Measurements from ENCODE around the gene RAB5IF. TPM values are rescaled to one million over a fixed set of nuclear protein-coding genes. Genes with fewer than 3 reads are reported as not detected.

The RAB5IF gene
- total and polyA plus RNA-seq, 2 of the 8 experiments (the other 6 are each of a cell fraction or from before 2014, with no cell fraction given): 95.5 to 148 TPM

- Histone ChIP-seq H2AFZ (ENCODE audit: low read length) (no peak overlapping the region), H2BK5ac (ENCODE audit: low read depth, low read length) (0 out of 2 replicates have a peak overlapping the region, but pooled peaks have one; percentile 66), H3K4me2 (ENCODE audit: insufficient read depth in 1 of 2, low read depth in 2 of 2, low read length in 2 of 2) (no peak overlapping the region), H2AK5ac (ENCODE audit: low read depth, low read length) (no peak overlapping the region), H2BK15ac (ENCODE audit: low read length) (no peak overlapping the region), H3K4me3 (ENCODE audit: extremely low read depth in 1 of 4, insufficient read depth in 2 of 4, low read depth in 3 of 4, low read length in 4 of 4) (no peak overlapping the region), H3K18ac (ENCODE audit: extremely low read depth, low read length) (no peak overlapping the region), H3K36me3 (ENCODE audit: control insufficient read depth in 2 of 4, insufficient read depth in 4 of 4, low read length in 3 of 4) (no peaks in the 10 kb centered on the region), H4K5ac (ENCODE audit: insufficient read length, low read depth, low read length) (no peak overlapping the region), H3K23ac (ENCODE audit: insufficient read length) (no peak overlapping the region), H3K23me2 (ENCODE audit: low read depth, low read length) (no peaks in the 10 kb centered on the region), H4K20me1 (replicated peaks in 1 of 2; ENCODE audit: control insufficient read depth in 1 of 2, insufficient read depth in 2 of 2, low read length in 2 of 2) (no peaks in the 10 kb centered on the region), H3K27me3 (replicated peaks in 1 of 4; ENCODE audit: control insufficient read depth in 3 of 4, extremely low read depth in 1 of 4, insufficient read depth in 3 of 4, low read length in 3 of 4) (no peaks in the 10 kb centered on the region), H3K4ac (replicated peaks; ENCODE audit: insufficient read length, low read depth, low read length) (no peak overlapping the region), H3K4me1 (replicated peaks in 1 of 4; ENCODE audit: control insufficient read depth in 3 of 4, insufficient read depth in 4 of 4, low read length in 3 of 4) (no peaks in the 10 kb centered on the region; a peak in 2 of 7 replicates), H4K8ac (ENCODE audit: extremely low read depth, insufficient read depth, low read length) (peak overlapping the region; percentile 45), H3K9ac (replicated peaks in 1 of 4; ENCODE audit: extremely low read depth in 1 of 4, low read depth in 3 of 4, low read length in 3 of 4) (no peak overlapping the region), H3K9me3 (ENCODE audit: insufficient read depth in 2 of 2, low read depth in 1 of 2, low read length in 1 of 2) (no peaks in the 10 kb centered on the region), H3K56ac (replicated peaks; ENCODE audit: insufficient read length, low read depth, low read length) (no peak overlapping the region), H3K14ac (ENCODE audit: insufficient read length) (no peak overlapping the region), H3K79me1 (ENCODE audit: low read depth, low read length) (no peaks in the 10 kb centered on the region), H4K91ac (replicated peaks; ENCODE audit: insufficient read length, low read length) (peak overlapping the region; percentile 20), H3K79me2 (ENCODE audit: control insufficient read depth in 1 of 2, insufficient read depth in 2 of 2, low read length in 2 of 2) (no peaks in the 10 kb centered on the region), H2BK20ac (ENCODE audit: low read length) (no peak overlapping the region), H2BK120ac (replicated peaks; ENCODE audit: low read depth, low read length) (no peak overlapping the region), H3K27ac (ENCODE audit: low read depth, low read length) (no peak overlapping the region), H2BK12ac (ENCODE audit: low read depth, low read length) (no peak overlapping the region)
- TF ChIP-seq ATF2 (IDR thresholded peaks at IDR 0.05; ENCODE audit: low read length) (no peak), CTCF (IDR thresholded peaks at IDR 0.05; ENCODE audit: control extremely low read depth in 1 of 3, insufficient read depth in 1 of 3, low read depth in 1 of 3, low read length in 3 of 3) (peak; percentile 49 to 68 (median 57)), RAD21 (IDR thresholded peaks at IDR 0.05 in 1 of 2, conservative IDR thresholded peaks at IDR 0.05 in 1 of 2; ENCODE audit: low read depth in 2 of 2, low read length in 2 of 2) (peak; percentile 50 to 67), TBP (IDR thresholded peaks at IDR 0.05; ENCODE audit: low read depth, low read length) (peak; percentile 27; the same call in 1 of the 2 replicates), ASH2L (IDR thresholded peaks at IDR 0.05; ENCODE audit: low read length) (no peak), FOSL1 (IDR thresholded peaks at IDR 0.05; ENCODE audit: insufficient read depth, low read depth, low read length) (no peak)
- WGBS, 2 experiments (ENCODE audit: extremely low coverage in 1 of 2, insufficient coverage in 1 of 2, insufficient read length in 1 of 2, insufficient replicate concordance in 2 of 2, low coverage in 1 of 2, low lambda C conversion rate in 2 of 2, missing lambda C conversion rate in 1 of 2): 81% methylated on average over 13 of the region's 14 CpGs; no CpG with 5 or more reads in 1 of the 2 experiments
- CTCF ChIA-PET (ENCODE audit: partially characterized antibody): interaction anchor here (0.6 to 9.9 kb wide), 25 partner anchors 10 to 925 kb away, joined by 3 to 92 read pairs (median 5); partner anchors contain the start of genes DSN1, RAB5IF and SLA2
- FAIRE-seq: no peak
- DNase-seq (ENCODE audit: low read depth in 1 of 2, low spot score in 2 of 2): peak in 1 of 2 experiments; percentile 74
- POLR2A ChIA-PET (ENCODE audit: partially characterized antibody): interaction anchor here (0.9 to 1.7 kb wide), 5 partner anchors 27 to 46 kb away, joined by 3 to 4 read pairs (median 3); no protein-coding TSS in a partner anchor
Measured at GRCh38 chr20:36632487-36633284, 27.1 kb downstream of the RAB5IF start.
